HepG2 (cell line): Measurements from ENCODE around the gene CALR. TPM values are rescaled to one million over a fixed set of nuclear protein-coding genes. Genes with fewer than 3 reads are reported as not detected.

Experiments used
- CENPT ChIP-seq: sonication (generic); formaldehyde crosslinking; IDR thresholded peaks from 2 replicates; pipeline ENCODE4 v1.8.0; 2022; ENCODE audit warnings: low read depth, mild to moderate bottlenecking, moderate library complexity, missing genetic modification reagents
- CHCHD3 ChIP-seq: sonication (generic); formaldehyde crosslinking; IDR thresholded peaks from 2 replicates; pipeline ENCODE4 v1.8.0; 2022; ENCODE audit warnings: mild to moderate bottlenecking, missing genetic modification reagents, moderate library complexity
- EHMT2 ChIP-seq: fragments of 200-600 bp; sonication (generic); IDR thresholded peaks from 2 replicates; pipeline ENCODE4 v1.7.0; 2017; ENCODE audit warnings: antibody characterized with exemption, low read depth, low read length, borderline replicate concordance
- FOXA3 ChIP-seq: IDR thresholded peaks from 2 replicates; pipeline ENCODE4 v1.6.1; 2016; ENCODE audit warnings: missing genetic modification reagents, missing compliant biosample characterization
- GABPB1 ChIP-seq: IDR thresholded peaks from 2 replicates; pipeline ENCODE4 v1.6.1; 2016; ENCODE audit warnings: mild to moderate bottlenecking, missing genetic modification reagents, moderate library complexity, missing compliant biosample characterization
- GATAD2A ChIP-seq: IDR thresholded peaks from 2 replicates; pipeline ENCODE4 v1.6.1; 2016
- GFI1 ChIP-seq: sonication (generic); formaldehyde crosslinking; IDR thresholded peaks from 2 replicates; pipeline ENCODE4 v1.5.0; 2020; ENCODE audit warnings: missing genetic modification reagents, mild to moderate bottlenecking, borderline replicate concordance
- GMEB2 ChIP-seq: IDR thresholded peaks from 2 replicates; pipeline ENCODE4 v1.6.1; 2016; ENCODE audit warnings: missing biosample characterization, missing genetic modification reagents, low read depth
- GPBP1L1 ChIP-seq: sonication (generic); formaldehyde crosslinking; IDR thresholded peaks from 2 replicates; pipeline ENCODE4 v1.5.0; 2020; ENCODE audit warnings: mild to moderate bottlenecking, missing genetic modification reagents
- KAT2B ChIP-seq: fragments of 150-350 bp; IDR thresholded peaks from 2 replicates; pipeline ENCODE4 v1.6.1; 2014; ENCODE audit warnings: low read depth, low read length, borderline replicate concordance
- NFKB2 ChIP-seq: sonication (generic); formaldehyde crosslinking; IDR thresholded peaks from 2 replicates; pipeline ENCODE4 v1.4.0; 2020; ENCODE audit warnings: missing genetic modification reagents, borderline replicate concordance
- PHF21A ChIP-seq: sonication (generic); formaldehyde crosslinking; IDR thresholded peaks from 2 replicates; pipeline ENCODE4 v1.5.0; 2020; ENCODE audit warnings: mild to moderate bottlenecking, missing genetic modification reagents
- PHF8 ChIP-seq: sonication (generic); formaldehyde crosslinking; IDR thresholded peaks from 2 replicates; pipeline ENCODE4 v1.5.0; 2020; ENCODE audit warnings: missing genetic modification reagents
- PRMT3 ChIP-seq: sonication (generic); formaldehyde crosslinking; IDR thresholded peaks from 2 replicates; pipeline ENCODE4 v1.8.1; 2022; ENCODE audit warnings: low read depth, mild to moderate bottlenecking, moderate library complexity, missing genetic modification reagents, borderline replicate concordance
- SAFB2 ChIP-seq: sonication (generic); formaldehyde crosslinking; IDR thresholded peaks from 2 replicates; pipeline ENCODE4 v1.5.1; 2020; ENCODE audit warnings: missing genetic modification reagents, low read depth, mild to moderate bottlenecking, borderline replicate concordance
- XRCC5 ChIP-seq: fragments of 200-400 bp; formaldehyde crosslinking; optimal IDR thresholded peaks from 2 replicates; pipeline ENCODE3; 2017; ENCODE audit warnings: mild to moderate bottlenecking, low read length
- YEATS4 ChIP-seq: sonication (generic); formaldehyde crosslinking; IDR thresholded peaks from 2 replicates; pipeline ENCODE4 v1.4.0; 2020; ENCODE audit warnings: missing genetic modification reagents, borderline replicate concordance
- ZBTB34 ChIP-seq: sonication (generic); formaldehyde crosslinking; IDR thresholded peaks from 2 replicates; pipeline ENCODE4 v1.8.0; 2022; ENCODE audit warnings: mild to moderate bottlenecking, missing genetic modification reagents
- ZBTB46 ChIP-seq: sonication (generic); formaldehyde crosslinking; IDR thresholded peaks from 2 replicates; pipeline ENCODE4 v1.4.0; 2020; ENCODE audit warnings: mild to moderate bottlenecking, missing genetic modification reagents, borderline replicate concordance
- ZNF10 ChIP-seq: sonication (generic); formaldehyde crosslinking; IDR thresholded peaks from 2 replicates; pipeline ENCODE4 v1.4.0; 2020; ENCODE audit warnings: mild to moderate bottlenecking, low read depth, missing genetic modification reagents, borderline replicate concordance
- ZNF317 ChIP-seq: sonication (generic); formaldehyde crosslinking; IDR thresholded peaks from 2 replicates; pipeline ENCODE4 v1.5.0; 2020; ENCODE audit warnings: mild to moderate bottlenecking, missing genetic modification reagents
- ZNF572 ChIP-seq: sonication (generic); formaldehyde crosslinking; IDR thresholded peaks from 2 replicates; pipeline ENCODE4 v1.5.1; 2020; ENCODE audit warnings: mild to moderate bottlenecking, missing genetic modification reagents
- ZNF629 ChIP-seq: sonication (generic); formaldehyde crosslinking; conservative IDR thresholded peaks from 2 replicates; pipeline ENCODE4 v1.5.0; 2020; ENCODE audit warnings: missing genetic modification reagents
- ZNF660 ChIP-seq: sonication (generic); formaldehyde crosslinking; IDR thresholded peaks from 2 replicates; pipeline ENCODE4 v1.5.1; 2020; ENCODE audit warnings: mild to moderate bottlenecking, low read depth, missing genetic modification reagents, borderline replicate concordance
- ZNF790 ChIP-seq: sonication (generic); formaldehyde crosslinking; IDR thresholded peaks from 2 replicates; pipeline ENCODE4 v1.8.0; 2022; ENCODE audit warnings: missing genetic modification reagents, mild to moderate bottlenecking, borderline replicate concordance
- polyA plus RNA-seq, 8 experiments: library from polyadenylated mRNA; depleted of rRNA in 3 of 8; stranded (reverse) in 7 of 8; unstranded in 1 of 8; fragments of >200 nt; fragmentation: Illumina TruSeq in 4 of 8; extraction: Trizol in 4 of 8; gene quantifications; 2 replicates each; pipeline versions ENCODE4 v1.2.1 to v1.2.3, GENCODE V29; 2011 to 2016; ENCODE audit warnings: low read depth in 4 of 8, missing spikeins in 1 of 8, mixed read lengths in 1 of 8; ENCODE audit not compliant: insufficient read depth in 1 of 8
- total RNA-seq, 5 experiments: library from RNA; depleted of rRNA; stranded (reverse); fragments of >200 nt; fragmentation: Illumina TruSeq; extraction: Trizol; gene quantifications; 2 replicates each; pipeline ENCODE4 v1.2.3, GENCODE V29; 2016; ENCODE audit warnings: low read depth in 1 of 5

Gene CALR
- total and polyA plus RNA-seq, 2 of the 13 experiments (the other 11 are each of a cell fraction or from before 2014, with no cell fraction given): 898 to 934 TPM

GRCh38 chr19:12913011-12913561 is 25.3 kb upstream of the CALR start (continued):
- TF ChIP-seq GPBP1L1 (CRISPR knock-in tag): no peak
- TF ChIP-seq PHF8 (CRISPR knock-in tag): peak; percentile 25
- no peak for TF ChIP-seq PRMT3
- TF ChIP-seq ZBTB34 (CRISPR knock-in tag): no peak
- TF ChIP-seq GMEB2 (CRISPR knock-in tag): no peak
- TF ChIP-seq EHMT2: no peak
- TF ChIP-seq GATAD2A: peak; percentile 74; the same call in 1 of the 2 replicates
- TF ChIP-seq FOXA3 (CRISPR knock-in tag): peak; percentile 31; the same call in 1 of the 2 replicates
- no peak for TF ChIP-seq KAT2B
- no peak for TF ChIP-seq ZNF660 (CRISPR knock-in tag)
- no peak for TF ChIP-seq CENPT
- no peak for TF ChIP-seq ZNF317
- no peak for TF ChIP-seq SAFB2
- no peak for TF ChIP-seq CHCHD3 (CRISPR knock-in tag)
- TF ChIP-seq ZNF572 (CRISPR knock-in tag): no peak
- TF ChIP-seq GABPB1: peak; percentile 53; the same call in 1 of the 2 replicates
- no peak for TF ChIP-seq ZBTB46
- no peak for TF ChIP-seq ZNF790 (CRISPR knock-in tag)
- 0 out of 2 replicates have a peak, but pooled peaks have one; percentile 36 for TF ChIP-seq YEATS4
- TF ChIP-seq NFKB2 (CRISPR knock-in tag): peak; percentile 71; the same call in 1 of the 2 replicates
- TF ChIP-seq ZNF10 (CRISPR knock-in tag): no peak
- peak; percentile 48; the same call in 1 of the 2 replicates for TF ChIP-seq PHF21A (CRISPR knock-in tag)
- no peak for TF ChIP-seq XRCC5
- peak; percentile 56; the same call in 1 of the 2 replicates for TF ChIP-seq ZNF629 (CRISPR knock-in tag)
- TF ChIP-seq GFI1 (CRISPR knock-in tag): peak; percentile 30; the same call in 1 of the 2 replicates
